ENCODE data around the gene MOB1B. TPM values are rescaled to one million over a fixed set of nuclear protein-coding genes. Genes with fewer than 3 reads are reported as not detected.
"Not testable (repeated sequence)": the region's sequence is repeated elsewhere in the genome, so short reads cannot be mapped to it uniquely, and the experiment has no call there.

MOB1B gene
- total RNA-seq, 2 experiments from 2014 or later: 20.3 to 20.5 TPM

GRCh38 chr4:70997036-70997435 is 94.9 kb downstream of the MOB1B start:
- CTCF ChIA-PET: interaction anchor here (0.7 kb wide), 1 partner anchor 409 kb away, joined by 4 read pairs; no protein-coding TSS in a partner anchor
- POLR2A ChIA-PET: no interaction called here

GRCh38 chr4:70997546-70997945 is 95.4 kb downstream of the MOB1B start:
- ChIA-PET POLR2A (no interaction called here), CTCF (interaction anchor here (0.7 kb wide), 1 partner anchor 409 kb away, joined by 4 read pairs; no protein-coding TSS in a partner anchor)

GRCh38 chr4:70999639-71000038 is 97.5 kb downstream of the MOB1B start:
- CTCF ChIA-PET, POLR2A ChIA-PET: not testable (repeated sequence)

- POLR2A ChIA-PET, CTCF ChIA-PET: not testable (repeated sequence)
These were observed 99.2 kb downstream of the MOB1B start for GRCh38 chr4:71001363-71001762.

GRCh38 chr4:71004281-71004851 is 102.2 kb downstream of the MOB1B start:
- ChIA-PET CTCF (no interaction called here), POLR2A (interaction anchor here (0.6 to 2.6 kb wide), 2 partner anchors 10 to 135 kb away, joined by 5 to 7 read pairs; partner anchors contain the start of gene DCK)

- ChIA-PET CTCF (interaction anchor here (0.7 kb wide), 2 partner anchors 201 to 708 kb away, joined by 3 read pairs; no protein-coding TSS in a partner anchor), POLR2A (interaction anchor here (2.6 kb wide), 1 partner anchor 11 kb away, joined by 7 read pairs; the partner anchor contains the start of gene DCK)
These were observed 102.9 kb downstream of the MOB1B start for GRCh38 chr4:71005025-71005424.

GRCh38 chr4:71006203-71006907 is 104.2 kb downstream of the MOB1B start:
- POLR2A ChIA-PET: no interaction called here
- CTCF ChIA-PET: interaction anchor here (0.5 to 1.1 kb wide), 4 partner anchors 13 to 331 kb away, joined by 3 to 5 read pairs (median 4); partner anchors contain the start of gene DCK

- ChIA-PET POLR2A (no interaction called here), CTCF (interaction anchor here (1.8 kb wide), 1 partner anchor 303 kb away, joined by 4 read pairs; no protein-coding TSS in a partner anchor)
These were observed 106.0 kb downstream of the MOB1B start for GRCh38 chr4:71008196-71008595.

GRCh38 chr4:71009086-71009485 is 106.9 kb downstream of the MOB1B start:
- ChIA-PET POLR2A (no interaction called here), CTCF (interaction anchor here (1.8 kb wide), 1 partner anchor 304 kb away, joined by 4 read pairs; no protein-coding TSS in a partner anchor)

GRCh38 chr4:71009890-71010588 is 107.9 kb downstream of the MOB1B start:
- CTCF ChIA-PET: interaction anchor here (0.6 to 1.8 kb wide), 8 partner anchors 16 to 358 kb away, joined by 3 to 12 read pairs (median 4); partner anchors contain the start of genes DCK and MOB1B
- POLR2A ChIA-PET: no interaction called here

GRCh38 chr4:71011451-71011850 is 109.3 kb downstream of the MOB1B start:
- POLR2A ChIA-PET: no interaction called here
- CTCF ChIA-PET: no interaction called here

- CTCF ChIA-PET, POLR2A ChIA-PET: not testable (repeated sequence)
These were observed 115.2 kb downstream of the MOB1B start for GRCh38 chr4:71017391-71017790.

- CTCF ChIA-PET: no interaction called here
- POLR2A ChIA-PET: no interaction called here
These were observed 118.4 kb downstream of the MOB1B start for GRCh38 chr4:71020611-71021010.

GRCh38 chr4:71025654-71026053 is 123.5 kb downstream of the MOB1B start:
- ChIA-PET CTCF (no interaction called here), POLR2A (no interaction called here)

- POLR2A ChIA-PET: interaction anchor here (0.5 kb wide), 1 partner anchor 189 kb away, joined by 7 read pairs; no protein-coding TSS in a partner anchor
- CTCF ChIA-PET: no interaction called here
These were observed 123.9 kb downstream of the MOB1B start for GRCh38 chr4:71026086-71026485.

- ChIA-PET POLR2A (no interaction called here), CTCF (no interaction called here)
These were observed 125.4 kb downstream of the MOB1B start for GRCh38 chr4:71027611-71028010.

GRCh38 chr4:71029504-71029903 is 127.3 kb downstream of the MOB1B start:
- POLR2A ChIA-PET: no interaction called here
- CTCF ChIA-PET: interaction anchor here (0.6 kb wide), 1 partner anchor 391 kb away, joined by 4 read pairs; no protein-coding TSS in a partner anchor

- POLR2A ChIA-PET, CTCF ChIA-PET: not testable (repeated sequence)
These were observed 129.9 kb downstream of the MOB1B start for GRCh38 chr4:71032106-71032505.

Data from activated CD8-positive, alpha-beta memory T cell treated with anti-CD3 and anti-CD28 coated beads for 36 hours (primary cell).